OCI-M2 (cell line): ENCODE data around the gene MAN1A2.
"Not testable (repeated sequence)": the region's sequence is repeated elsewhere in the genome, so short reads cannot be mapped to it uniquely, and the experiment has no call there.

ENCODE experiments used
- DNase-seq: peaks from one replicate; lab custom pipeline; 2025; ENCODE audit not compliant: unreplicated experiment; lab: John Stamatoyannopoulos, UW

Gene MAN1A2

GRCh38 chr1:117556341-117556740 is 189.1 kb downstream of the MAN1A2 start:
- DNase-seq: no peak

- no peak for DNase-seq
Observed at GRCh38 chr1:117556976-117557375, 189.7 kb downstream of the MAN1A2 start.

DNA sequence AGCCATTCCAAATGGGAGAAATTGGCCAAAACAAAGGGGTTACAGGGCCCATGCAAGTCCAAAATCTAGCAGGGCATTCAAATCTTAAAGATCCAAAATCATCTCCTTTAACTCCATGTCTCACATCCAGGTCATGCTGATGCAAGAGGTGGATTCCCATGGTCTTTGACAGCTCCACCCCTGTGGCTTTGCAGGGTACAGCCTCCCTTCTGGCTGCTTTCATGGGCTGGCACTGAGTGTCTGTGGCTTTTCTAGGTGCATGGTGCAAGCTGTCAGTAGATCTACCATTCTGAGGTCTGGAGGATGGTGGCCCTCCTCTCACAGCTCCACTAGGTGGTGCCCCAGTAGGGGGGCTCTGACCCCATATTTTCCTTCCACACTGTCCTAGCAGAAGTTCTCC is 191.2 kb downstream of the MAN1A2 start:
- DNase-seq: not testable (repeated sequence)

DNA sequence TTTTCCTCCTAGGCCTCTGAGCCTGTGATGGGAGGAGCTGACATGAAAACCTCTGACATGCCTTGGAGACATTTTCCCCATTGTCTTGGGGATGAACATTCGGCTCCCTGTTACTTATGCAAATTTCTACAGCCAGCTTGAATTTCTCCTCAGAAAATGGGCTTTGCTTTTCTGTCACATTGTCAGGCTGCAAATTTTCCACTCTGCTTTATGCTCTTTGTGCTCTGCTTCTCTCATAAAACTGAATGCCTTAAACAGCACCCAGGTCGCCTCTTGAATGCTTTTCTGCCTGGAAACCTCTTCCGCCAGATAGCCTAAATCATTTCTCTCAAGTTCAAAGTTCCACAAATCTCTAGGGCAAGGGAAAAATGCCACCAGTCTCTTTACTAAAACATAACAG is 191.9 kb downstream of the MAN1A2 start:
- no peak for DNase-seq

GRCh38 chr1:117559985-117560384 is 192.7 kb downstream of the MAN1A2 start:
- no peak for DNase-seq

- DNase-seq: no peak
Observed at GRCh38 chr1:117561071-117561470, 193.8 kb downstream of the MAN1A2 start.

GRCh38 chr1:117561551-117561950 is 194.3 kb downstream of the MAN1A2 start:
- no peak for DNase-seq

GRCh38 chr1:117562581-117563491 is 195.6 kb downstream of the MAN1A2 start:
- DNase-seq: no peak

DNA sequence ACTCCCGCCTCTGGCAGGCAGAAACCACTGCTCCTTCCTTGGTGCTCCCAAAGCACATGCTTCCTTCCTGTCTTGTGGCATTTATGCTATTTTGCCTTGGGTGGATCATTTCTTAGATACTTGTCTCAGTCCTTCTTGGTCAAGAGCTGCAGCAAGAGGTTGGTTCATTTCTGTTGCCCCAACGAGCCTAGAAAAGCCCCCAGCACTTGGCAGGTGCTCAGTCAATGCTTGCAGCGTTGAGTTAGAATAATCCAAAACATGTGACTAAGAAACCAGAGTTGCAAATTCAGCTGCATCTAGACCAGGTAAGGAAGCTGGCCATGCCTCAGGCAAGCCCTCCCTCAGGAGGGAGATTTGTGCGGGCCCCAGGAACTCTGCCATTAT is 196.2 kb downstream of the MAN1A2 start:
- DNase-seq: no peak

- DNase-seq: no peak
Observed at GRCh38 chr1:117564227-117565075, 197.2 kb downstream of the MAN1A2 start.

GRCh38 chr1:117565076-117565556 is 197.9 kb downstream of the MAN1A2 start:
- no peak for DNase-seq

DNA sequence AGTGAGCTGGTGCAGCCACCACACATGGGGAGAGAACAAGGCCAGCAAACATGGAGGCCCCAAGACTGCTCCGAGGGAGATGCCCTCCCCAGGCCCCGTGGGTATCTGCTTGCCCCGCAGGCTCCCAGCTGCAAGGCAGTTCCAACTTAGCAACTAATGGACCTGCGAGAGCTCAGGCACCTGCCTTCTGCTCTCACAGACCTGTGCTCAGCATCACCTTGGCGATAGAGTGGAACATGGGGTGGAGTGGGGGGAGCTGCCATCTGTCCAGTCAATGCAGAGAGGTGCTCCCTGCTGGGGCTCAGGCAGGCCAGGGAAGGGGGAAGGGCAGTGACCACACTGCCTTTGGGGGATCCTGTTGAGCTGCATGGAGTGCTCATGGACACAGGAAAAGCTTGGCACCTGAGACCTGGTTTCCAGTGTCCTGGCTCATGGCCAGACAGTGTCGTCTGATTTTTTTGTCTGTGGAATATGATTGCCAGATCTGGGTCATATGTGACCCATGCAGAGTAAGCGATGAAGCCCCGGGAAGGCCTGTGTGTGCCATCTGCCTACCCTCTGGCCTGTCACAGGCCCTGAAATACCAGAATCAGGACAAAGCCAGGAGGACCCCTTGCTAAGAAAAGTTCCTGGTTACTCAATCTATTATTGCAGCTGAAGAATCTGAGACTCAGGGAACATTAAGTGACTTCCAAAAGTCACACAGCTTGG is 198.7 kb downstream of the MAN1A2 start:
- no peak for DNase-seq

DNA sequence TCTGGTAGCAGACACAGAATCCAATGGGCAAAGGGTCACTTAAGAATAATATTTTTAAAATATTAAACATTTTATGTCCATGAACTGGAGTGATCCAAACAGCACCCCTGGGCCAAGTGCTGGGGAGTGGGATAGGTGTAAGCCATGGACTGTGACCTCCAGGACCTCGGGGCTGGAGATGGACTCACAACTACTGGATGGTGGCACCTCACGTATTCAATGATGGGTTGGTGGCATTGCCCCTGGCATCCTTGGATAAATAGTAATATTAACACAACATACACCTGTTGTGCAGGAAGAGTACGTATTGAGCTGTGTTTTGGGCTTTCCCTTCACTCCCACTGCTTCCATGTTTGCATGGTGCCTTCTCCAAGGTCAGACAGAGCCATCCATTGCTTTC is 199.3 kb downstream of the MAN1A2 start:
- no peak for DNase-seq

DNA sequence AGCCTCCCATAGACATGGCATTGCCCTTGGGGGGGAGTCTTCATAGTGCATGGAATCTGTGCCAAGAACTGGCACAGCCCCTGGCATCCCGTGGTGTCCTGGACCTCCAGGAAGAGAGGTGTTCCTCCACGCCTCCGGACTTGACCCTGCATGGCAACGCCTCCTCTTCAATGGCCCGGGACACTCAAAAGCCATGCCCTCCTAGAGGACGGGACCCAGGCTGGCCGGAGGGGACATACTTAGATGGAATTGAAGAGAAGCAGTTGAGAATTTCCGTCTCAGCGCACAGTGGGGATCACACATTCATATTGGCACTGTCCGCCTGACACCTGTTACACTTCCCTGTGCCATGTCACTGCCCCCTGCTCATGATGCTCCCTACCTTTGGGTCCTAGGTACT is 200.2 kb downstream of the MAN1A2 start:
- no peak for DNase-seq

- DNase-seq: no peak
Observed at GRCh38 chr1:117567976-117568375, 200.7 kb downstream of the MAN1A2 start.

- no peak for DNase-seq
Observed at GRCh38 chr1:117568999-117569398, 201.8 kb downstream of the MAN1A2 start.

DNA sequence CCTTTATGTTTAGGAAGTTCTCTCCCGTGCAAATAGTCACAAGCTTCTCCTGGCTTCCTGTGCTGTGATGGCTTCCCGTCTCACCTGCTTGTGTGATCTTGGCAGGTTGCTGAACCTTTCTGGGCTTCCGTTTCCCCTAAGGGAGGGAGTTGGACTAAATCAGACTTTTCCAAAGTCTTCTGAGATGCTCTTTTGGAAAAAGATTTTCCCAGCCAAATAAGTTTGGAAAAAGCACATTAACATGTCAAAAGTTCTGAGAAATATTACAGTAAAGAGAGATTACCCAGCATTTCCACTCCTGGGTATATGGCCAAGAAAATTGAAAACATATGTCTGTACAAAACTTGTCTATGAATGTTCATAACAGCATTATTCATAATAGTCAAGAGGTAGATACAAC is 202.6 kb downstream of the MAN1A2 start:
- no peak for DNase-seq

GRCh38 chr1:117570988-117571409 is 203.8 kb downstream of the MAN1A2 start:
- no peak for DNase-seq

DNA sequence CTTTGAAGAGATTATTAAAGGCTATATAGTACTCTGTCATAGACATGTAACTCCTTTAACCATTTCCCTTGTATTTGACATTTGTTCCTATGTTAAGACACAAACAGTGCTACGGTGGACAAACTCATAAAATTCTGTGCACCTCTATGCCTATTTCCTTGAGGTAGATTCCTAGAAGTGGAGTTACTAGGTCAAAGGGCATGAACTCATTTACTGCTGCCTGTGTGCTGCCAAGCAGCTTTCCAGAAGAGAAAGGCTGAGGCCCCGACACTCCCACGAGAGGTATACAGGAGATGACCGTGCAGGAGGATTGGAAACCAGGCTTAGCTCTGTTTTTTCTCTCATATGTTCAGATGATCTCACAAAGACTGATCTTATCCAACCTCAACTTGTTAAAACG is 204.2 kb downstream of the MAN1A2 start:
- DNase-seq: no peak

DNA sequence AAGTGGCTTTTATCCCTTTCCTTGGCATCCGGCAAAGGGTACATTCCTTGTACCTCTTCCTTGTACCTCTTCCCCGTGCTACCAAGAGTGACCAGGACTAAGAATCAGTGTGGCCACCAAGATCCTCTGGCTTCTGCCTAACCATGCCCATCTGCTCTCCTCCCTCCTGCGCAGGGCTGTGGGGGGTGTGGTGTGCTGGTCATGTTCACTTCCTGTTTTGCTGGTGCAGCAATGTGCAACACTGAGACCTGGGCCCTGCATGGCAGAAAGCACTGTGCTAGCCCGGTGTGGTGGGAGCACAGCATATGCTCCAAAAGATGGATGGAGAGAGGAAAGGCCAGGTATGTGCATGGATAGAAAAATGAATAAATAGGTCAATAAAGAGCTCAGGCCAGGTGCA is 205.3 kb downstream of the MAN1A2 start:
- no peak for DNase-seq

DNA sequence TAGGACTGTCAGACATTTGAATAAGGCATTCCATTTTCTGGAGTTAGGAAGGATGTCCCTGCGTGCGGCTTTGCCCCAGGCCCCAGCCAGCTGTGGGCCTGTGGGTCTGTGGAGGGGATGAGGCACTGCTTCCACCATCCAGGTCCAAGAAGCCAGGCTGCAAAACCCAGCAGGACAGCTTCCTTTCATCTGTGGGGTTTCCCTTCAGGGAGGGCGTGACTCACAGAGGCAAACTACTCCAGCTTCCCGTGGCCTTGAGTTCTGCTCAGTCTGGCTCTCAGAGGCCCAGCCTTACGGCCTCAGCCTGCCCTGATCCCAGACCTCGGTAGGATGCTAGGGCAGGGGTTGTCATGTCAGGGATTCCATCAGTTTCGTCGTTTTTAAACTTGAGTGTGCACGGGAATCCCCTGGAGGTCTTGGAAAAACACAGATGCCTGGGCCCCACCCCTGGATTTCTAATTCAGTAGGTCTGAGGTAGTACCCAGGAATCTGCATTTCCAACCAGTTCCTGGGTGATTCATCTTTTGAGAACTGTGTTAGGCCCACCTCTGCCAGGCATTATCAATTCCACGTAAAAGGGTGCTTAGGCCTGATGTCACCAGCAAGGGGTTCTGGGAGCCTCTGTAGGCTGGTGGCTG is 206.3 kb downstream of the MAN1A2 start:
- no peak for DNase-seq
